K562 (cell line): ENCODE data around the gene RBM17. TPM values are rescaled to one million over a fixed set of nuclear protein-coding genes. Genes with fewer than 3 reads are reported as not detected.

Experiments
- CBX3 ChIP-seq, 2 experiments: IDR thresholded peaks; 1 replicate in 1 of 2; 2 replicates in 1 of 2; pipeline ENCODE4 v1.6.1; 2012; ENCODE audit warnings: inconsistent platforms in 2 of 2, low read length in 2 of 2, borderline replicate concordance in 1 of 2, control low read depth in 1 of 2
- DIDO1 ChIP-seq: fragments of 450-650 bp; IDR thresholded peaks from 2 replicates; pipeline ENCODE4 v1.6.1; 2016; ENCODE audit warnings: low read depth, missing biosample characterization, missing genetic modification characterization
- EZH2 ChIP-seq: IDR thresholded peaks from 2 replicates; pipeline ENCODE4 v1.6.1; 2012; ENCODE audit warnings: low read depth, mild to moderate bottlenecking, inconsistent platforms, low read length, borderline replicate concordance
- FOXK1 ChIP-seq: sonication (generic); formaldehyde crosslinking; IDR thresholded peaks from 2 replicates; pipeline ENCODE4 v1.8.0; 2022; ENCODE audit warnings: missing genetic modification reagents, mild to moderate bottlenecking, borderline replicate concordance
- GTF2F1 ChIP-seq: IDR thresholded peaks from 2 replicates; pipeline ENCODE4 v1.6.1; 2011; ENCODE audit warnings: low read depth, low read length, improper control_type of control experiment
- HDAC1 ChIP-seq, 2 experiments: fragments of 450-650 bp; IDR thresholded peaks; 2 replicates each; pipeline ENCODE4 v1.6.1; 2016 to 2017; ENCODE audit warnings: inconsistent platforms in 1 of 2, mild to moderate bottlenecking in 1 of 2, moderate library complexity in 1 of 2
- ILF3 ChIP-seq: fragments of 450-650 bp; IDR thresholded peaks from 2 replicates; pipeline ENCODE4 v1.6.1; 2018; ENCODE audit warnings: antibody characterized with exemption, mild to moderate bottlenecking, moderate library complexity, borderline replicate concordance
- JUND ChIP-seq, 2 experiments: IDR thresholded peaks; 2 replicates in 1 of 2; 3 replicates in 1 of 2; pipeline ENCODE4 v1.6.1; 2011; ENCODE audit warnings: borderline replicate concordance in 2 of 2, low read depth in 2 of 2, low read length in 2 of 2, improper control_type of control experiment in 1 of 2, missing biosample characterization in 1 of 2, missing genetic modification characterization in 1 of 2, missing genetic modification reagents in 1 of 2
- LCOR ChIP-seq: sonication (generic); formaldehyde crosslinking; IDR thresholded peaks from 2 replicates; pipeline ENCODE4 v1.8.0; 2022; ENCODE audit warnings: mild to moderate bottlenecking, missing genetic modification reagents
- NBN ChIP-seq: fragments of 450-650 bp; IDR thresholded peaks from 2 replicates; pipeline ENCODE4 v1.6.1; 2016; ENCODE audit warnings: low read depth, mild to moderate bottlenecking
- OTX1 ChIP-seq: fragments of 450-650 bp; formaldehyde crosslinking; IDR thresholded peaks from 2 replicates; pipeline ENCODE4 v1.4.0; 2022; ENCODE audit warnings: mild to moderate bottlenecking
- PHTF2 ChIP-seq: fragments of 250-450 bp; sonication (Bioruptor Pico); IDR thresholded peaks from 2 replicates; pipeline ENCODE4 v1.5.0; 2021; ENCODE audit warnings: mild to moderate bottlenecking
- SETDB1 ChIP-seq: IDR thresholded peaks from one replicate; pipeline ENCODE4 v1.6.1; 2012; ENCODE audit warnings: low read length, control low read depth, inconsistent platforms
- SMARCB1 ChIP-seq: IDR thresholded peaks from 2 replicates; pipeline ENCODE4 v1.6.1; 2011; ENCODE audit warnings: improper control_type of control experiment, low read depth; ENCODE audit not compliant: insufficient read length
- SRF ChIP-seq, 2 experiments: fragments of 250-450, 450-650 bp in 1 of 2; sonication (Bioruptor Pico) in 1 of 2; sonication (generic) in 1 of 2; formaldehyde crosslinking; IDR thresholded peaks; 2 replicates each; pipeline versions ENCODE4 v1.5.0 to v1.5.1; 2020 to 2022; ENCODE audit warnings: mild to moderate bottlenecking in 1 of 2, missing genetic modification reagents in 1 of 2
- XRCC3 ChIP-seq: fragments of 450-650 bp; IDR thresholded peaks from 2 replicates; pipeline ENCODE4 v1.6.1; 2017; ENCODE audit warnings: mild to moderate bottlenecking, moderate library complexity
- ZKSCAN1 ChIP-seq: fragments of 150-350 bp; IDR thresholded peaks from 2 replicates; pipeline ENCODE4 v1.6.1; 2016; ENCODE audit warnings: low read depth, low read length
- ZNF239 ChIP-seq: fragments of 250-450 bp; sonication (Bioruptor Pico); IDR thresholded peaks from 2 replicates; pipeline ENCODE4 v1.4.0; 2020; ENCODE audit warnings: mild to moderate bottlenecking
- polyA plus RNA-seq, 8 experiments: library from polyadenylated mRNA; depleted of rRNA in 4 of 8; stranded (reverse) in 5 of 8; unstranded in 3 of 8; fragments of >200 nt; fragmentation: Nextera tagmentation in 2 of 8; fragmentation: Illumina TruSeq in 1 of 8; extraction: Ambion mirVana in 2 of 8; extraction: Trizol in 1 of 8; gene quantifications; 2 replicates each; pipeline versions ENCODE4 v1.2.1 to v1.2.3, GENCODE V29; 2011 to 2014; ENCODE audit warnings: inconsistent platforms in 1 of 8, missing spikeins in 1 of 8
- total RNA-seq, 7 experiments: library from RNA; depleted of rRNA in 6 of 7; stranded (reverse); fragments of >200 nt in 6 of 7; fragmentation: Illumina TruSeq in 2 of 7; extraction: Trizol in 2 of 7; gene quantifications; 2 replicates each; pipeline versions ENCODE4 v1.2.1 to v1.2.3, GENCODE V29; 2011 to 2021; ENCODE audit warnings: low replicate concordance in 1 of 7
- TF ChIP-seq, protein P1 (sequence below): fragments of 250-450 bp; sonication (Bioruptor Pico); IDR thresholded peaks from 2 replicates; pipeline ENCODE4 v1.9.0; 2021; ENCODE audit warnings: mild to moderate bottlenecking, inconsistent platforms
- TF ChIP-seq, protein P2 (sequence below): fragments of 150-350 bp; IDR thresholded peaks from 2 replicates; pipeline ENCODE4 v1.6.1; 2014; ENCODE audit warnings: low read depth, mild to moderate bottlenecking, low read length, borderline replicate concordance
- TF ChIP-seq, protein P3 (sequence below): fragments of 450-650 bp; formaldehyde crosslinking; IDR thresholded peaks from 2 replicates; pipeline ENCODE4 v1.4.0; 2022; ENCODE audit warnings: missing genetic modification characterization

RBM17 gene
- total and polyA plus RNA-seq, 9 of the 15 experiments (the other 6 are each of a cell fraction or from before 2014, with no cell fraction given), result 23.6 to 217 (median 124) TPM

DNA sequence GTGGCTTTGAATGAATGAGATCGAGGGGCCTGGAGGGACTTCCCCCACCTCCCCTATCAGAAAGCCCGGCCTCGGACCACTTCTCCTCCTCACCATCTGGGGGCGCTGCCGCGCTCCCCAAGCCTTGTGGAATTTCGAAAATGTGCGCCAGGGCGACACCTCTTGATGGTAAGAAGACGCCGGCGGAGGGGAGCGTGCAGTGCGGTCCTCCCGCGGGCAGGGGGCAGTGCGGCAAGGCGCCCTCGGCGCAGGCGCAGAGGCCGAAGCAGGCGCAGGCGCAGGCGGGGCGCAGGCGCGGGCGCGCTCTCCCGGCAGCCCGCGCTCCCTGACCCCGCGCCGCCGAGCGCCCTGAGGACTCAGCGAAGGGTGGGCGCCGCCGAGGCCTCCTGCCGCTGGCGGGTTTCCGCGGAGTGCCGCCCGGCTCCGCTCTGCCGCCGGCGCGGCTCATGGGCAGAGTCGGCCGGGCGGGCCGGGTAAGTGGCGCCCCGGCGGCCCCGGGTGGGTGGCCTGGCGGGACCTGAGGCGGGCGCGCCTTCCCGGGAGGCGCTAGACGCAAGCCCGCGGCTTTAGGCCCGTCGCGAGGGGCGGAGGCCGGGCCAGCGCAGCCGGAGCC lies at the start of gene RBM17 (continued):
- TF ChIP-seq ZNF239 (CRISPR knock-in tag) (no peak), OTX1 (CRISPR knock-in tag) (no peak), ZKSCAN1 (0 out of 2 replicates have a peak, but pooled peaks have one; percentile 39), HDAC1 (IDR thresholded peaks at IDR 0.05) (no peak), SMARCB1 (no peak), JUND (IDR thresholded peaks at IDR 0.05; ENCODE audit: borderline replicate concordance, low read depth, low read length) (peak; percentile 46; the same call in 1 of the 2 replicates), JUND (tag; IDR thresholded peaks at IDR 0.05; ENCODE audit: borderline replicate concordance, low read depth, low read length) (no peak), SETDB1 (no peak), ILF3 (no peak), FOXK1 (no peak), GTF2F1 (0 out of 2 replicates have a peak, but pooled peaks have one; percentile 24), NBN (peak; percentile 54; the same call in 1 of the 2 replicates), XRCC3 (no peak), SRF (CRISPR knock-in tag; IDR thresholded peaks at IDR 0.05) (0 out of 4 replicates have a peak, but pooled peaks of 1 of the 2 experiments have one; percentile 20), LCOR (CRISPR knock-in tag) (no peak; the same call in 1 of the 2 replicates), CBX3 (IDR thresholded peaks at IDR 0.05; ENCODE audit: borderline replicate concordance in 1 of 2, low read length in 2 of 2) (peak in 1 of 2 experiments; percentile 81; a peak in 1 of 3 replicates), DIDO1 (tag) (no peak), PHTF2 (CRISPR knock-in tag) (no peak), EZH2 (no peak)
- TF ChIP-seq, protein P1, sequence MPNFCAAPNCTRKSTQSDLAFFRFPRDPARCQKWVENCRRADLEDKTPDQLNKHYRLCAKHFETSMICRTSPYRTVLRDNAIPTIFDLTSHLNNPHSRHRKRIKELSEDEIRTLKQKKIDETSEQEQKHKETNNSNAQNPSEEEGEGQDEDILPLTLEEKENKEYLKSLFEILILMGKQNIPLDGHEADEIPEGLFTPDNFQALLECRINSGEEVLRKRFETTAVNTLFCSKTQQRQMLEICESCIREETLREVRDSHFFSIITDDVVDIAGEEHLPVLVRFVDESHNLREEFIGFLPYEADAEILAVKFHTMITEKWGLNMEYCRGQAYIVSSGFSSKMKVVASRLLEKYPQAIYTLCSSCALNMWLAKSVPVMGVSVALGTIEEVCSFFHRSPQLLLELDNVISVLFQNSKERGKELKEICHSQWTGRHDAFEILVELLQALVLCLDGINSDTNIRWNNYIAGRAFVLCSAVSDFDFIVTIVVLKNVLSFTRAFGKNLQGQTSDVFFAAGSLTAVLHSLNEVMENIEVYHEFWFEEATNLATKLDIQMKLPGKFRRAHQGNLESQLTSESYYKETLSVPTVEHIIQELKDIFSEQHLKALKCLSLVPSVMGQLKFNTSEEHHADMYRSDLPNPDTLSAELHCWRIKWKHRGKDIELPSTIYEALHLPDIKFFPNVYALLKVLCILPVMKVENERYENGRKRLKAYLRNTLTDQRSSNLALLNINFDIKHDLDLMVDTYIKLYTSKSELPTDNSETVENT (CRISPR knock-in tag), result peak; percentile 98
- TF ChIP-seq, protein P2, sequence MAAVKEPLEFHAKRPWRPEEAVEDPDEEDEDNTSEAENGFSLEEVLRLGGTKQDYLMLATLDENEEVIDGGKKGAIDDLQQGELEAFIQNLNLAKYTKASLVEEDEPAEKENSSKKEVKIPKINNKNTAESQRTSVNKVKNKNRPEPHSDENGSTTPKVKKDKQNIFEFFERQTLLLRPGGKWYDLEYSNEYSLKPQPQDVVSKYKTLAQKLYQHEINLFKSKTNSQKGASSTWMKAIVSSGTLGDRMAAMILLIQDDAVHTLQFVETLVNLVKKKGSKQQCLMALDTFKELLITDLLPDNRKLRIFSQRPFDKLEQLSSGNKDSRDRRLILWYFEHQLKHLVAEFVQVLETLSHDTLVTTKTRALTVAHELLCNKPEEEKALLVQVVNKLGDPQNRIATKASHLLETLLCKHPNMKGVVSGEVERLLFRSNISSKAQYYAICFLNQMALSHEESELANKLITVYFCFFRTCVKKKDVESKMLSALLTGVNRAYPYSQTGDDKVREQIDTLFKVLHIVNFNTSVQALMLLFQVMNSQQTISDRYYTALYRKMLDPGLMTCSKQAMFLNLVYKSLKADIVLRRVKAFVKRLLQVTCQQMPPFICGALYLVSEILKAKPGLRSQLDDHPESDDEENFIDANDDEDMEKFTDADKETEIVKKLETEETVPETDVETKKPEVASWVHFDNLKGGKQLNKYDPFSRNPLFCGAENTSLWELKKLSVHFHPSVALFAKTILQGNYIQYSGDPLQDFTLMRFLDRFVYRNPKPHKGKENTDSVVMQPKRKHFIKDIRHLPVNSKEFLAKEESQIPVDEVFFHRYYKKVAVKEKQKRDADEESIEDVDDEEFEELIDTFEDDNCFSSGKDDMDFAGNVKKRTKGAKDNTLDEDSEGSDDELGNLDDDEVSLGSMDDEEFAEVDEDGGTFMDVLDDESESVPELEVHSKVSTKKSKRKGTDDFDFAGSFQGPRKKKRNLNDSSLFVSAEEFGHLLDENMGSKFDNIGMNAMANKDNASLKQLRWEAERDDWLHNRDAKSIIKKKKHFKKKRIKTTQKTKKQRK, result no peak
- TF ChIP-seq, protein P3, sequence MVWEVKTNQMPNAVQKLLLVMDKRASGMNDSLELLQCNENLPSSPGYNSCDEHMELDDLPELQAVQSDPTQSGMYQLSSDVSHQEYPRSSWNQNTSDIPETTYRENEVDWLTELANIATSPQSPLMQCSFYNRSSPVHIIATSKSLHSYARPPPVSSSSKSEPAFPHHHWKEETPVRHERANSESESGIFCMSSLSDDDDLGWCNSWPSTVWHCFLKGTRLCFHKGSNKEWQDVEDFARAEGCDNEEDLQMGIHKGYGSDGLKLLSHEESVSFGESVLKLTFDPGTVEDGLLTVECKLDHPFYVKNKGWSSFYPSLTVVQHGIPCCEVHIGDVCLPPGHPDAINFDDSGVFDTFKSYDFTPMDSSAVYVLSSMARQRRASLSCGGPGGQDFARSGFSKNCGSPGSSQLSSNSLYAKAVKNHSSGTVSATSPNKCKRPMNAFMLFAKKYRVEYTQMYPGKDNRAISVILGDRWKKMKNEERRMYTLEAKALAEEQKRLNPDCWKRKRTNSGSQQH (CRISPR knock-in tag), result no peak
